H1 (cell line): ENCODE results near the gene ARHGEF3. TPM values are rescaled to one million over a fixed set of nuclear protein-coding genes. Genes with fewer than 3 reads are reported as not detected.

Source experiments
- EP300 ChIP-seq, 2 experiments: IDR thresholded peaks; 1 replicate in 1 of 2; 2 replicates in 1 of 2; pipeline ENCODE4 v1.6.1; 2011 to 2012; ENCODE audit warnings: low read depth in 2 of 2, low read length in 2 of 2, mild to moderate bottlenecking in 2 of 2, borderline replicate concordance in 1 of 2, inconsistent platforms in 1 of 2, moderate library complexity in 1 of 2
- EZH2 ChIP-seq: fragments of 200-600 bp; sonication (generic); IDR thresholded peaks from 2 replicates; pipeline ENCODE4 v1.7.1; 2012; ENCODE audit warnings: low read depth, mild to moderate bottlenecking, moderate library complexity, low read length, inconsistent platforms; ENCODE audit not compliant: severe bottlenecking
- RFX5 ChIP-seq: IDR thresholded peaks from 2 replicates; pipeline ENCODE4 v1.6.1; 2011; ENCODE audit warnings: low read depth, low read length, improper control_type of control experiment, borderline replicate concordance
- SAP30 ChIP-seq: fragments of 300-600 bp; sonication (generic); IDR thresholded peaks from 2 replicates; pipeline ENCODE4 v1.7.1; 2012; ENCODE audit warnings: low read length, moderate library complexity, mild to moderate bottlenecking, inconsistent platforms; ENCODE audit not compliant: insufficient read depth, insufficient replicate concordance
- SP2 ChIP-seq: IDR thresholded peaks from 2 replicates; pipeline ENCODE4 v1.6.1; 2012; ENCODE audit warnings: mild to moderate bottlenecking, low read length, inconsistent platforms
- TBP ChIP-seq: IDR thresholded peaks from 2 replicates; pipeline ENCODE4 v1.6.1; 2011; ENCODE audit warnings: low read depth, low read length, improper control_type of control experiment
- polyA plus RNA-seq, 7 experiments: library from polyadenylated mRNA; depleted of rRNA in 3 of 7; stranded (reverse) in 5 of 7; unstranded in 2 of 7; fragments of >200 nt in 5 of 7; fragments of 200-250 nt in 2 of 7; gene quantifications; 1 replicate in 5 of 7; 2 replicates in 1 of 7; 4 replicates in 1 of 7; pipeline versions ENCODE4 v1.2.1 to v1.2.3, GENCODE V29; 2011 to 2013; ENCODE audit warnings: missing spikeins in 2 of 7, mixed read lengths in 2 of 7
- total RNA-seq: library from RNA; stranded (reverse); fragmentation: NEBNext Ultra II Directional; extraction: Animal tissue kit (Norgen Biotek cat#: 25700); gene quantifications from 2 replicates; pipeline ENCODE4 v1.2.1, GENCODE V29; 2021
- TF ChIP-seq, protein P1 (sequence below): IDR thresholded peaks from 2 replicates; pipeline ENCODE4 v1.6.1; 2011; ENCODE audit warnings: low read depth, mild to moderate bottlenecking, low read length; ENCODE audit not compliant: insufficient read depth

Gene ARHGEF3
- total and polyA plus RNA-seq, 2 of the 8 experiments (the other 6 are each of a cell fraction or from before 2014, with no cell fraction given) = 2.8 to 6.0 TPM

DNA sequence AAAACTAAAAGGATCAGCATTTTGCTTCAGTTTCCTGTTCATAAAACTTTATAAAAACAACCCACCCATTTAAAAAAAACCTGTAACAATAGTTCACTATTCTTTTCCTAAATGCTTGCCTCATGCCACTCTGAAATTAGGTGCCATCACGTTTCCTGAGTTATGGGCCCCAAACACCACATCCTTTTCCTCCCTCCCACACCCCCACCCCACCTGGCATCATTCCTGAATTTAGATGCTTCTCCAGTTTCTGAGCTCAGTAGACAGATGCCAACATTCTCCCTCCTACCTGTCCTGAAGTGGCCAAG is 11.9 kb upstream of the ARHGEF3 start (continued):
- TF ChIP-seq, protein P1, sequence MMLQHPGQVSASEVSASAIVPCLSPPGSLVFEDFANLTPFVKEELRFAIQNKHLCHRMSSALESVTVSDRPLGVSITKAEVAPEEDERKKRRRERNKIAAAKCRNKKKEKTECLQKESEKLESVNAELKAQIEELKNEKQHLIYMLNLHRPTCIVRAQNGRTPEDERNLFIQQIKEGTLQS = no peak
- TF ChIP-seq TBP (no peak), EZH2 (no peak), SAP30 (no peak), SP2 (no peak), EP300 (IDR thresholded peaks at IDR 0.05; ENCODE audit: borderline replicate concordance in 1 of 2, low read depth in 2 of 2, low read length in 2 of 2) (no peak), RFX5 (no peak)
